Hematopoietic multipotent progenitor cell treated with erythropoietin and hydrocortisone succinate and interleukin-3 and kit ligand, for 17 days (in vitro differentiated cells): Measurements from ENCODE around the gene NUDT5.
"Not testable (repeated sequence)": the region's sequence is repeated elsewhere in the genome, so short reads cannot be mapped to it uniquely, and the experiment has no call there.

Source experiments
- DNase-seq: peaks from one replicate; pipeline ENCODE4 v3.0.0-alpha.2; 2015; ENCODE audit warnings: low spot score

The NUDT5 gene

GRCh38 chr10:12202226-12202625 is 6.5 kb upstream of the NUDT5 start:
- DNase-seq, result no peak

DNA sequence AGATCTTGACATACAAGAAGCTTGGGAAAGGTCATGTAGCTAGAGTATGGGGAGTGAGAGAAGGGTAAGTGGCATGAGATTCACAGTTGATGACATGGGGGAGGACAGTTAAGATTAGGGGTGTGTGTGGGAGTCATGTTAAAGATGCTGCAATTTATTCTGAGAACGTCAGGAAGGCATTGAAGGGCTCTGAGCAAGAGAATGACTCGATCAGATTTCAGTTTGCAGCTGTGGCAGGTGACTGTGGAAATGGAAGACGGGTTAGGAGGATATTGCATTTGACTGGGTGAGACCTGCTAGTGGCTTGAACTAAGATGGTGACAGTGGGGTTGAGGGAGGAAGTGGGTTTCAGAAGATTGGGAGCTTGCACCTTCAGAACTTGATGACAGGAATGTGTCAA is 5.9 kb upstream of the NUDT5 start:
- no peak for DNase-seq

DNA sequence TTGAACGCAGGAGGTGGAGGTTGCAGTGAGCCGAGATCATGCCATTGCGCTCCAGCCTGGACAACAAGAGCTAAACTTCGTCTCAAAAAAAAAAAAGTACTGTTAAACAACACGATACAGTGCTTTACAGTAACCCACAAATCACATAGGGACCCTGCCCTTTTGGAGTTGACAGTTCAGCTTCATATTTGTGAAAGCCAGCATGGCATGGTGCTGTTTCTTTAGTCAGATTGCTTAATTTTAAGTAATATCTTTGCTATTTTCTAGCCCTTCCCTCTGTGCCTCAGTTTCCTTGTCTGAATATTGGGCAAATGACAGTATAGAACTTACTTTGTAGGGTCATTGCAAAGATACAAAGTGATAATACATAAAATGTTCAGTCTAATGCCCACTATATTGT is 5.2 kb upstream of the NUDT5 start:
- no peak for DNase-seq

DNA sequence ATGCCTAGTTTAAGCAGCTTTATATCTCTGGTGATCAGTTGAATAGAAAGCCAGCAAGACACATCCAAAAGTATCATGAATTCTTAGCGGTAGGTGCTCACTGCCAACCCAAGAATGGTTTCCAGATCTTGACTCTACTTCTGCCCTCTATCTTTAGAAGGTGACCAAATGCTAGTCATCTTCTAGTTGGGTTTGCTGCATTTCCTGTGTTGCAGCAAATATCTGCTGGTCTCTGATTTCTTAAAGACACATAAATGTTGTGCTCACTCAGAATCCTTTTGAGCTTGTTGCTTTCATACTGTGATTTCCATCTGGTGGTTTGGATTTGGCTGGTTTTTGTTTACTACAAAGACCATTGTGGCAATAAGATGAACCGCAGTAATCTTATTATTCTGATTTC is 2.5 kb upstream of the NUDT5 start:
- DNase-seq, result no peak

GRCh38 chr10:12196531-12197211 is 980 bp upstream of the NUDT5 start:
- DNase-seq, result no peak

DNA sequence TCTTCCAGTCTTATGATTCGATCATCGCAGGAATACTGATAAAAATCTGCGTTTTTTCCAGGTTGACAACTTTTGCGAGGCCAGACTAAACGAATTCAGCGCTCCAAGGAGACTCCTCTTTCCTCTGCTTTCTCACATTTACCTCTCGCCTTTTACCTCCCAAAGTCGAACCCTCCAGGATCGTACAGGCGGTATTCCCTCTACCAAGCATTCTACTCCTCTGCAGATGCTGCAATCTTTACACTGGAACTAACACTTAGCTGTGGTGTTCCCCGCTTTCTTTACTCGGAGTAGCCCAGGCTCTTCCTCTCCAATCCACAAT is 449 bp downstream of the NUDT5 start:
- DNase-seq, result no peak

GRCh38 chr10:12194752-12195271 is 879 bp downstream of the NUDT5 start:
- DNase-seq, result no peak

GRCh38 chr10:12193193-12193592 is 2.5 kb downstream of the NUDT5 start:
- DNase-seq, result no peak

- no peak for DNase-seq
These were observed 4.0 kb downstream of the NUDT5 start for GRCh38 chr10:12191715-12192114.

DNA sequence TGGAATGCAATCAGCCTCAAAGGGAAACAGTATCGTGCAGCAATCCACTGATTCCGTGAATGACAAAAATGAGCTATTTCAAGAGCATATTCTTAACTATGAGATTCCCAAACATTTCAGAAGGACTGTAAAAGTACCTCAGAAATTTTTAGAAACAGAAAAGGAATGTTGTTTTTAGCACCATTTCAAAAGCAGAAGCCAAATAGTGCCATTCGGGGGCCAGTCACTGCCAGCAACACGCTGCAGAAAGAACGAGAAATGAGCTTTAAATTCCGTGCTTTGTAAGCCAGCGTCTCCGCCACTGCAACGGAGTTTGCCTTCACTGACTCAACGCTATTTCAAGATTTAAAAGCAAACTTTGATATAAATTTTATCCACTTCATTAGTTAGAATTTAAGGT is 6.3 kb downstream of the NUDT5 start:
- DNase-seq, result no peak

- DNase-seq, result no peak
These were observed 7.0 kb downstream of the NUDT5 start for GRCh38 chr10:12188656-12189055.

GRCh38 chr10:12187321-12187905 is 8.3 kb downstream of the NUDT5 start:
- DNase-seq, result no peak

- DNase-seq, result no peak
These were observed 9.4 kb downstream of the NUDT5 start for GRCh38 chr10:12186323-12186722.

- DNase-seq, result no peak
These were observed 11.5 kb downstream of the NUDT5 start for GRCh38 chr10:12184165-12184564.

- DNase-seq, result no peak
These were observed 14.5 kb downstream of the NUDT5 start for GRCh38 chr10:12181065-12181775.

DNA sequence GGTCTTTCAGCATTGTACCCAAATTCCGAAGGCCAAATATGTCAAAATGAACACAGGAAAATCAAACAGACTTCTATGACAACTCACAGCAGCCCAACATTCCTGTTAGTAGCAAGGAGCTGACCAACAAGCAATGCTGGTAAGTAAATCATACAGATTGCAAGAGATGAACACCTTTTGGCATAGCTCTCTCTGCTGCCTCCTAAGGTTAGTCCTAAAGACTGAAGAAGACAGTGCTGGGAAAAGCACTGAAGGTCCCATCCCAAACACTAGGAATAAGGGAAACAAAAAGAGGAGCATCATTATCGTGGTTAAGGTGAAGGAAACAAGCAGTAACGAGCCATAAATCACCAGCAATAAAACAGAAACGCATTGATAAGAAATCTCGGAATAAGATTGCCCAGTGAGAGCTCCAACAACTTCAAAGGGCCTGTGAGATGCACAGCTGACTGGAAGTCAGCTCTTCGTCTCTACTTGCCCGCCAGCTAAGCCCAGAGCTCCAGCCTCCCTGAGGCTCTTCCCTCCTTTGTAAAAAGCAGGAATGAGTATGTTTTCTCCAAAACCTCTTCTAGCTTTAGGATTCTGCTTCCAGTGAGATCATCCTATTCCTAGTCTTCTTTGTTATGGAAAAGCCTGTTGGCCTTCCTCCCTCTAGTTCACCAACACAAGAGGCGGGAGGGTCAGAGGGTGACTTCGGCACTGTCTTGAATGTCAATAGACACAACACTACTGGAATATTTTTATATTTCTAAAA is 15.3 kb downstream of the NUDT5 start:
- DNase-seq, result no peak

DNA sequence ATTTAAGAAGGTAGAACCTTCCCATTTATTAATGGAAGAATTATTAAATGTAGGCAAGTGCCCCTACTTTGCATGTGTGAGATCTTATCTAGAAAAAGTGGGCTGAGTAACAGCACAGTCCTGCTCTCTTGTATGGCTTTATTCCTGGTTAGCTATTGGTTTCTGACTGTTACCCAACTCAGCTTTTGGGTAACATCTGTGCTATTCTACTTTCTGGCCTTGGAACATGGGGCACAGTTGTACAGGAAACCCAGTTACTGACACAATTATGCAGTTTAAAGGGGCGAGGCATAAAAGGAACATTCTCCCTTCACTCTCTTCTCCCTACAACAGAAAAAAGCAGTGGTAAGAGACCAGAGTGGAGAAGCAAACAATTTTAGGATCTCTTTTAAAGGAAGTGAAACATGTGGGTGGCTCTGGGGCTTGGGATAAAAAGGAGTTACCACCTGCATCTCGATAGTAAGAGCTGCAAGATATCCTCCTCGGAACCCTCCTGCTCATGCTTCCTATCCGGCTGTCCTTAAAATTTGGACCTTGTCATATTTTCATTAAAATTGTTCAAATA is 16.0 kb downstream of the NUDT5 start:
- no peak for DNase-seq

DNA sequence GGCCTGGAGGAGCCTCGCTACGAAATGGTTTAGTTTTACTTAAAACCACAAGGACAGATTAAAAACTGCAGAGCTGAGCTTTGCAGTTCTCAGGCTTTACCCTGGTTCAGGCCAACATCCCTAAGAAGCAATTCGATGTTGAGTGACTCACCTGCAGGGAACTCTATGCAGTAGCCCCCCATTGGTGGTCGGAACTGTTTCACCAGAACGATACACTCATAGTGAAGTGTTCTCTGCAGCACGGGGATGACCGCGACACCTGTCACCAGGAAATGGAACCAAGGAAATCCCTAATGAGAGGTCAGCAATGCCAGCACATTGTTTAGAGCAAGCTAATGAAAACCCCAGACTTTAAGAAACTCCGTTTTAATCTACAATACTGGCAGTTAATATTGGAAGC is 18.0 kb downstream of the NUDT5 start:
- DNase-seq, result no peak

GRCh38 chr10:12171512-12171911 is 24.2 kb downstream of the NUDT5 start:
- DNase-seq, result not testable (repeated sequence)

- DNase-seq, result no peak
These were observed 29.5 kb downstream of the NUDT5 start for GRCh38 chr10:12165999-12166775.

DNA sequence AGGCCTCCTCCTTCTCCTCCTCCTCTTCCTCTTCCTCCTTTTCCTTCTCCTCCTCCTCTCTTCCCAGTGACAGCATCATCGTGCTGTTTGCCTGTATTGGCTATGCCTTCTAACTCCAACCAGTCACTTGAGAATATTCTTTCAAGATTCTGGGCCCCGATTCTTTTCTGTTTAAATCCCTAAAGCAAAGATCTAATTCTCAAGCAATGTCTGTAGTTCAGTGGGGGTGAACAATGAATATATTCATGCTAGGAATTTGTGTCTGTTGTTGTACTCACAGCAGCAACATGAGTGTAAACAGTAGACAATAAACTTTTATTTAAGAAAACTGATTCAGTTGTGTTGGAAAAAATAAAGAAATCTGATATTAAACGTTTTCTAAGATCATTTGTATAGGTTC is 30.7 kb downstream of the NUDT5 start:
- DNase-seq, result no peak

DNA sequence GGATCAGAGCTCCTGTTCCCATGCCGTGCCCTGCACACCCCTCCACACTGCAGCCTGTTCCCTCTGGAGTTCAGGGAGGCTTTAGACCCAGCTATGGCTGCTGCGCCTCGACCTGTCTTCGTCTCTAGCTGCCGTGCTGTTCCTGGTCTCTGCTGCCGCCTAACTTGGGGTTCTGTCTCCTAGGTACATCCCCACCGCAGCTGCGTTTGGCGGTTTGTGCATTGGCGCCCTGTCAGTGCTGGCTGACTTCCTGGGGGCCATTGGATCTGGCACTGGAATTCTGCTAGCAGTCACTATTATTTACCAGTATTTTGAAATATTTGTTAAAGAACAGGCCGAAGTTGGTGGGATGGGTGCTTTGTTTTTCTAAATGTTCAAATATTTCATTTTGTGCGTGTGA is 31.6 kb downstream of the NUDT5 start:
- DNase-seq, result no peak
